Activated naive CD8-positive, alpha-beta T cell treated with anti-CD3 and anti-CD28 coated beads, Interleukin-2, amount 50 U/mL, for 24 hours (primary cell): Measurements from ENCODE around the gene LMTK2.

Experiments used
- ATAC-seq: fragments of 150-1000 bp; cut with Tn5 transposase; one replicate; pipeline ENCODE4 v1.10.0; 2021
- DNase-seq: peaks from one replicate; pipeline ENCODE4 v3.0.0; 2021
- H3K27ac Mint-ChIP-seq: one replicate; pipeline ENCODE4 v1.8.0; 2021; ENCODE audit warnings: mild to moderate bottlenecking, mixed read lengths
- H3K27me3 Mint-ChIP-seq: one replicate; pipeline ENCODE4 v1.8.0; 2021; ENCODE audit warnings: mixed read lengths
- H3K36me3 Mint-ChIP-seq: one replicate; pipeline ENCODE4 v1.8.0; 2021; ENCODE audit warnings: low read depth, mixed read lengths
- H3K4me1 Mint-ChIP-seq: one replicate; pipeline ENCODE4 v1.8.0; 2021; ENCODE audit warnings: mixed read lengths
- H3K4me3 Mint-ChIP-seq: one replicate; pipeline ENCODE4 v1.8.0; 2021; ENCODE audit warnings: mild to moderate bottlenecking, moderate library complexity, mixed read lengths
- H3K9me3 Mint-ChIP-seq: one replicate; pipeline ENCODE4 v1.8.0; 2021; ENCODE audit warnings: mixed read lengths

Gene LMTK2

DNA sequence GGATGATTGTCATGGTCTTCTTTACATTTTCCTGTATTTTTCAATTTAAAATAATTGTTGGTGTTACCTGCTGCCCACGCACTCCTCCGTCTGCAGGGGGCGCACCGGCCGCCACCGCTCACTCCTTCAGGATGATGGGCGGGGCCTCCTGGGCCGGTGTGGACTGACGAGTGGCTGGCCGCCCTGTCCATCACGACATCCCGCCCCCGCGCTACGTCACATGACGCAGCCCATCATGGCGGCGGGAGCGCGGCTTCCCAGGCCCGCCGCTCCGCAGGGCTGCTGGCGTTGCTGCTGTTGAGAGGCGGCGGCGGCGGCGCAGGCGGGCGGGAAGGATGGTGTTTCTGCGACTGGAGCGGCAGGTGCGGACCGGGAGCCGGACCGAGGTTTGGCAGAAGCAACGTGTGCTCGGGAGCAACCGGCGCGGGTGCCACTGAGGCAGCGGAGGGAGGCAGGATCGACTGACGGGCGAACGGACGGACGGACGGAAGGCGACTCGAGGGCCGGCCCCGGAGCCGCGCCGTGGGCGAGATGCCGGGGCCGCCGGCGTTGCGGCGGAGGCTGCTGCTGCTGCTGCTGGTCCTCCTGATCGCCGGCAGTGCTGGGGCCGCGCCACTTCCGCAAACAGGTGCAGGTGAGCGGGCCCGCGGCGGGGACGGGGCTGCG, at the start of gene LMTK2:
Gene LMTK2, plus strand, starts transcription at position 216 of the 666 bp plus-strand sequence. Its CDS starts 316 bp downstream, at position 532.
- ATAC-seq (peak; percentile 99), DNase-seq (peak; percentile 98)
- H3K4me1 Mint-ChIP-seq, result peaks cover 21% of the 10 kb centered on the region
- H3K27me3 Mint-ChIP-seq, result peaks cover 11% of the 10 kb centered on the region
- peak within 1 kb of the TSS; percentile 86 for H3K27ac Mint-ChIP-seq
- no peaks in the 10 kb centered on the region for H3K36me3 Mint-ChIP-seq
- peaks cover 5% of the 10 kb centered on the region for H3K9me3 Mint-ChIP-seq
- H3K4me3 Mint-ChIP-seq, result peak within 1 kb of the TSS; percentile 95

DNA sequence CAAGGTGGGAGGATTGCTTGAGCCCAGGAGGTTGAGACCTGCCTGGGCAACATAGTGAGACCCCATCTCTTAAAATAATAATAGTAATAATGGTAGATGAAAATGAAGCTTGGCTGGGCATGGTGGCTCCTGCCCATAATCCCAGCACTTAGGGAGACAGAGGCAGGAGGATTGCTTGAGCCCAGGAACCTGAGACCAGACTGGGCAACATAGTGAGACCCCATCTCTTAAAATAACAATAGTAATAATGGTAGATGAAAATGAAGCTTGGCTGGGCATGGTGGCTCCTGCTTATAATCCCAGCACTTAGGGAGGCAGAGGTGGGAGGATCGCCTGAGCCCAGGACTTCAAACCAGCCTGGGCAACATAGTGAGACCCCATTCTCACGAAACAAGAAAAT, 49.5 kb upstream of the LMTK2 start:
- Mint-ChIP-seq H3K27me3 (peaks cover 8% of the 10 kb centered on the region), H3K27ac (no peak overlapping the region), H3K4me1 (no peaks in the 10 kb centered on the region), H3K4me3 (no peak overlapping the region), H3K9me3 (no peaks in the 10 kb centered on the region), H3K36me3 (no peaks in the 10 kb centered on the region)
- DNase-seq (no peak), ATAC-seq (no peak)

DNA sequence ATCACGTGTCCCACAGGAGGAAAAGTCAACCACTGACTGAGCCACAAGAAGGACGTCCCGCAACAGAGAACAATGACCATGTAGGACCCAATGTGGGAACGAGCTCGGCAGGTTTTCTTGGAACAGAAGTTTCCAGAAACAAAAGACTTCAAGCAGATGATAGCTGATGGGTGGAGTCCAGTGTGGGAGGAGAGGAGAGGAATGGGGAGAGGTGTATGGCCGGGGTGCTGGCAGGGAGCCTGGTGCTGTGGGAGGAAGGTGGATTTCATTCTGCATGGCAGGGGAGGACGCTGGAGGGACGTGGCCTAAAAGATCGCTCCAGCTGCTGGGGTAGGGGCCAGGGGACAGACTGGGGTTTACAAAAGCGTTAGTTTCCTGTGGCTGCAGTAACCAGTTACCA, 48.5 kb upstream of the LMTK2 start:
- DNase-seq, result no peak
- peaks cover 9% of the 10 kb centered on the region for H3K27me3 Mint-ChIP-seq
- H3K4me1 Mint-ChIP-seq, result no peaks in the 10 kb centered on the region
- H3K9me3 Mint-ChIP-seq, result no peaks in the 10 kb centered on the region
- no peaks in the 10 kb centered on the region for H3K36me3 Mint-ChIP-seq
- ATAC-seq, result no peak
- H3K4me3 Mint-ChIP-seq, result no peak overlapping the region
- no peak overlapping the region for H3K27ac Mint-ChIP-seq

DNA sequence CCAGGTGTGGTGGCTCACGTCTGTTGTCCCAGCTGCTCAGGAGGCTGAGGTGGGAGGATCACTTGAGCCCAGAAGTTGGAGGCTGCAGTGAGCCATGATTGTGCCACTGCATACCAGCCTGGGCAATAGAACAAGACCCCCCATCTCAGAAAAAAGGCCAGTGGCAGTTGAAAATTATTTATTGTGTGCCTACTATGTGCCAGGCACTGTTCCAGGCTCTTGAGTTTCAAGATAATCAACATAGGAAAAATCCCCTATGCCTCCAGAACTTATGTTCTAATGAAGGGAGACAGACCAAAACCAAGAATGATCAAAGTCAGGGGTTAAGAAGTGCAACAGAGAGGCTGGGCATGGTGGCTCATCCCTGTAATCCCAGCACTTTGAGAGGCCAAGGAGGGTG, 42.4 kb upstream of the LMTK2 start:
- H3K27ac Mint-ChIP-seq, result no peak overlapping the region
- H3K9me3 Mint-ChIP-seq, result no peaks in the 10 kb centered on the region
- H3K4me1 Mint-ChIP-seq, result no peaks in the 10 kb centered on the region
- H3K27me3 Mint-ChIP-seq, result peaks cover 13% of the 10 kb centered on the region
- DNase-seq (no peak), ATAC-seq (no peak)
- H3K36me3 Mint-ChIP-seq, result no peaks in the 10 kb centered on the region
- H3K4me3 Mint-ChIP-seq, result no peak overlapping the region

DNA sequence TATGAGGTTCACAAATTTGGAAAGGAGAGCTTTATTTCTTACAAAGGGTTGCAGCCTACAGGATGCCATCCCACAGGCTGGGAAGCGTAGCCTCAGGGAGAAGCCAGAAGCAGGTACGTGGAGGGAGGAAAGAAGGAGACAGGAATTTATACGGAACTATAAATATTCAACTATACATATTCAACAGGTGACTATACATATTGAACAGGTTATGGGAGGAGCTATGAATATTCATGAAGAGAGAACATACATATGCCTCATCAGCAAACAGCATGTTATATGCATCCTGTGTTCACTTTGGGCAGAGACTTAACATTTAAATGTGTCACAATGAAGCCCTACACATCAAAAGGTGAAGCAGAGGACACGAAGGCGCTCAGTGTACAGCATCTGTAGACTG, 40.5 kb upstream of the LMTK2 start:
- no peaks in the 10 kb centered on the region for H3K4me1 Mint-ChIP-seq
- DNase-seq, result no peak
- H3K4me3 Mint-ChIP-seq, result no peak overlapping the region
- peaks cover 10% of the 10 kb centered on the region for H3K27me3 Mint-ChIP-seq
- no peak overlapping the region for H3K27ac Mint-ChIP-seq
- no peaks in the 10 kb centered on the region for H3K9me3 Mint-ChIP-seq
- no peak for ATAC-seq
- H3K36me3 Mint-ChIP-seq, result no peaks in the 10 kb centered on the region

DNA sequence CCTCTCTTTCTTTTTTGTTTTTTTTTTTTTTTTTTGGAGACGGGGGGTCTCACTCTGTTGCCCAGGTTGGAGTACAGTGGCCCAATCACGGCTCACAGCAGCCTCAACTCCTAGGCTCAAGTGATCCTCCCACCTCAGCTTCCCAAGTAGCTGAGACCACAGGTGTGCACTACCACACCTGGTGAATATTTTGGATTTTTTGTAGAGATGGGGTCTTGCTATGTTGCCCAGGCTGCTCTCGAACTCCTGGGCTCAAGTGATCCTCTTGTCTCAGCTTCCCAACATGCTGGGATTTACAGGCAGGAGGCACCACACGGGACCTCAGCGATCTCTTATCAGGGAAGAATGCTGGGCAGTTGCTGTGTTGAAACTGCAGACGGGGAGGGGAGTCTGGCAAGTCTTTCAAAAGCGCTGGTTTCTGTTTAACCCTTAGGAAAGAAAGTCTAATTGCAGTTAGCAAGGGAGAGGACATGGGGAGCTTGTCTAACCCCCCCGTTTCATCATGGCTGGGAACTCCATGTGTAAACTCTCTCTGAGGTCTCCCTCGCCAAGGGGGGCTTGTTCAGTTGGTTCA, 39.6 kb upstream of the LMTK2 start:
- DNase-seq (no peak), ATAC-seq (no peak)
- no peak overlapping the region for H3K4me3 Mint-ChIP-seq
- no peaks in the 10 kb centered on the region for H3K4me1 Mint-ChIP-seq
- no peaks in the 10 kb centered on the region for H3K36me3 Mint-ChIP-seq
- no peaks in the 10 kb centered on the region for H3K9me3 Mint-ChIP-seq
- H3K27ac Mint-ChIP-seq, result no peak overlapping the region
- H3K27me3 Mint-ChIP-seq, result peaks cover 10% of the 10 kb centered on the region

DNA sequence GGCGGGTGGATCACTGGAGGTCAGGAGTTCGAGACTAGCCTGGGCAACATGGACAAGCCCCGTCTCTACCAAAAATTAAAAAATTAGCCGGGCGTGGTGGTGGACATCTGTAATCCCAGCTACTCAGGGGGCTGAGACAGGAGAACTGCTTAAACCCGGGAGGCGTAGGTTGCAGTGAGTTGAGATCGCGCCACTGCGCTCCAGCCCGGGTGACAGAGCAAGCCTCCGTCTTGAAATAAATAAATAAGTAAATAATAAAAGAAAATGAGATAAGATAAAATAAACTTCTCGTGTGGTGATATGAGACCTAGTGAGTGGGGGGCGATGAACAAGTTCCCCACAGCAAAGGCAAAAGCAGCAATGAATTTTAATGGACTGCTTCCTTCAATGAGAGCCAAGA, 33.6 kb upstream of the LMTK2 start:
- peaks cover 3% of the 10 kb centered on the region for H3K27me3 Mint-ChIP-seq
- H3K36me3 Mint-ChIP-seq, result no peaks in the 10 kb centered on the region
- ATAC-seq, result no peak
- H3K4me3 Mint-ChIP-seq, result no peak overlapping the region
- H3K9me3 Mint-ChIP-seq, result no peaks in the 10 kb centered on the region
- H3K4me1 Mint-ChIP-seq, result no peaks in the 10 kb centered on the region
- no peak overlapping the region for H3K27ac Mint-ChIP-seq
- no peak for DNase-seq

DNA sequence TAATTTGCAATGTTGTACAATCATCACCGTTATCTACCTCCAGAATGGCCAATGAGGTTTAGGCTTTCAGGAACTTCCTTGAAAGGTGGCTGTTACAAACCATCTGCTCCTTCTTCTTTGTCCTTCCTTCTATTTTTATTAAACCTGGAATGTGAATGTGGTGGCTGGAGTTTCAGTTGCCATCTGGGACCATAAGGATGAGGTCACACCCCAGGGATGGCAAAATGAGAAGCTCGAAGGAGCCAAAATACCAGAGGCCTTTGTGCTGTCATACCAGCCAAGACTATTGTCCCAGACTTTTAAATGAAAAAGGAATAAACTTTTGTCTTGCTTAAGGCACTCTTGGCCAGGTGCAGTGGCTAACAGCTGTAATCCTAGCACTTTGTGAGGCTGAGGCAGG, 30.9 kb upstream of the LMTK2 start:
- ATAC-seq (no peak), DNase-seq (no peak)
- H3K27ac Mint-ChIP-seq, result no peak overlapping the region
- H3K27me3 Mint-ChIP-seq, result peaks cover 2% of the 10 kb centered on the region
- H3K9me3 Mint-ChIP-seq, result no peaks in the 10 kb centered on the region
- H3K4me3 Mint-ChIP-seq, result no peak overlapping the region
- H3K4me1 Mint-ChIP-seq, result no peaks in the 10 kb centered on the region
- H3K36me3 Mint-ChIP-seq, result no peaks in the 10 kb centered on the region

DNA sequence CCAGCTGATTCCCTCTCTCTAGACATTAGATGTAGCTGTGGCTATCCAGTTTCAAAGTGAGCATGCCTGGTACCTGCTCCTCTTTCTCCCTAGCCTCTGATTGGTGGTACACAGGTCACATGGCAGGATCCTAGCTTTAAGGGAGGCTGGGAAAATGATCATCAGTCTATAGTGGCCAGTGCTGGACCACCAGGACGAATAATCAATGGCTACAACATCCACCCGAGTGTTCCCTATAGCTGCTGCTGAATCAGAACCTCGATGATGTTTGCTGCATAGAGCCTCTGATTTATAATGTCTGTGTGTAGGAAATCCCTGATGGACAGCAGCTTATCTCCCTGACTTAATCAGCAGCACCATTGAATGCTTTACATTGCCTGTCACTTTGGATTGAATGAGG, 28.9 kb upstream of the LMTK2 start:
- H3K4me3 Mint-ChIP-seq, result no peak overlapping the region
- H3K27ac Mint-ChIP-seq, result no peak overlapping the region
- no peaks in the 10 kb centered on the region for H3K9me3 Mint-ChIP-seq
- ATAC-seq (no peak), DNase-seq (no peak)
- peaks cover 2% of the 10 kb centered on the region for H3K27me3 Mint-ChIP-seq
- H3K36me3 Mint-ChIP-seq, result no peaks in the 10 kb centered on the region
- H3K4me1 Mint-ChIP-seq, result no peaks in the 10 kb centered on the region

DNA sequence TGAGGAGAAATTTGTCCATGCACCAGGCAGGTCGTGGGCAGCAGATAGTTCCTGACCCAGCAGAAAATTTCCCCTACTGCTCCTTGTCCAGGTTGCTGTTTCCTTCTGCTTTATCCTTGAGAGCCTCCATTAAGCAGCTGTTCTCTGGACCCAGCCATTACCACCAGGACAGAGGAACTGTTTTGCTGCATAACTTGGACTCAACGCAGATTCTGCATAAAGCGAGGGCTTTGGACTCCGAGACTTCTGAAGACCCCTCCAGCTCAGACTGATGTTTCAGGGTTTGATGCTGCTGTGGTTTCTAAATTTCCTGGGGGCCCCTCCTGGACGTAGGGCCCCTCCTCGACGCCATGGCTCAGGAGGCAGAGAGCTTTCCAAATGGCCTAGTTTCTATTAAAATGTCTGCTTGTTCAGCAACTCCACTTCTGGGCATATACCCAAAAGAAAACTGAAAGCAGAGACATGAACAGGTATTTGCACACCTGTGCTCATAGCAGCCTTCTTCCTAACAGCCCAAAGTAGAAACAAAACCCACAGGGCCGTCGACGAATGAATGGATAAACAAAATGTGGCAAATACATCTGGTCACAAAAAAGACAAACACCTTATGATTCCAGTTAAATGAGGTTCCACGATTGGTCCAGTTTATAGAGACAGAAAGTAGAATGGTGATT, 28.3 kb upstream of the LMTK2 start:
- H3K27ac Mint-ChIP-seq, result no peak overlapping the region
- DNase-seq, result no peak
- no peak overlapping the region for H3K4me3 Mint-ChIP-seq
- no peaks in the 10 kb centered on the region for H3K9me3 Mint-ChIP-seq
- ATAC-seq, result no peak
- H3K36me3 Mint-ChIP-seq, result no peaks in the 10 kb centered on the region
- H3K27me3 Mint-ChIP-seq, result peaks cover 2% of the 10 kb centered on the region
- no peaks in the 10 kb centered on the region for H3K4me1 Mint-ChIP-seq

DNA sequence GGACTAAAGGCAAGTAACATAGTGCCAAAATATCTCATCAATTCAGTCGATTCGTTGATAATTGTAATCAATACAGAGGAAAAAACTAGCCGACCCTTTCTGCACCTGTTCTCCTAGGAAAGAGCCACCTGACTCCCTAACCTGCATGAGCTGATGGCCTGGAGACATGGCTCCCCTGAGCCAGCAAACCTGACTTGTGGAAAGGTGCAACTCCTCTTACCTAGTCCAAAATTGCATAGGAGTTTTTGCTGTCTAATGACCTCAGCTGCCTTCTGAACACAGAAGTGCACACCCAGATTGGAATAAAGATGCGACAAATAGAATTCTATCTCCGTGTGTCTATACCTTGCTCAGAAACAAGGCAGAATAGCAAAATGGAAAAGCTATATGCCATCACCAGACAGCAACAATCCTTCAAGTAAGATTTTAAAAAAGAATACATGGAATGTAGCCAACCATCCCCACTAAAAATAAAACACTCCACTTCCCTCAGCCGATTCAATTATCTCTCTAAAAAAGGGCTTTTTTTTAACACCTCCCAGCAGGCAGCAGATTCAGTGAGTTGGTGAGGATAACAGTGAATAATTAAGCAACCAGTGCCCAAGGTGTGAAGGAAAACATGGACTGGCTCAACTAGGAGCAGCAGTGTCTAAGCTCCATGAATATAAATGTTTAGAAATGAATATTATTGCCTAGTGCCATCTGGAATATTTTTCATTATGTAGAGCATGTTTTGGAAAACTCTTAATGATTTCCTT, 26.6 kb upstream of the LMTK2 start:
- Mint-ChIP-seq H3K9me3 (no peaks in the 10 kb centered on the region), H3K4me1 (no peaks in the 10 kb centered on the region), H3K27ac (no peak overlapping the region), H3K4me3 (no peak overlapping the region), H3K27me3 (peaks cover 2% of the 10 kb centered on the region), H3K36me3 (no peaks in the 10 kb centered on the region)
- ATAC-seq (no peak), DNase-seq (no peak)

DNA sequence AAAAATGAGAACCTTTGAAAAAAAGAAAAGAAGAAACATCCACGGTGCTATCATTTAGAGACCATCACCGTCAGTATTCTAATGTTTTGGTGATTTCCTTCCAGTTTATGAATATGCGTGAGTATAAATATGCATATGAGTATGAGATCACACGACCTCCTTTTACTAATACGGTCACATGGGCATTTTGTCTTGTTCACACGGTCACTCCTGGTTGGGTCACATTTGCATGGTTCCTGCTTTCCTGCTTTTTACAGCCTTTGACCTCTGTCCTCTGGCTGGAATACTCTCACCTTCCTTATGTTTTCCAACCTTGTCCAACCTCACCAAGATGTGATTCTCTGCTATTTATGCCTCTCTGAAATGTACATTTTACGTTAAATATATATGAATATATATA, 25.3 kb upstream of the LMTK2 start:
- H3K27me3 Mint-ChIP-seq, result peaks cover 2% of the 10 kb centered on the region
- H3K4me1 Mint-ChIP-seq, result no peaks in the 10 kb centered on the region
- no peak for ATAC-seq
- no peak overlapping the region for H3K27ac Mint-ChIP-seq
- no peaks in the 10 kb centered on the region for H3K9me3 Mint-ChIP-seq
- DNase-seq, result no peak
- H3K4me3 Mint-ChIP-seq, result no peak overlapping the region
- no peaks in the 10 kb centered on the region for H3K36me3 Mint-ChIP-seq

DNA sequence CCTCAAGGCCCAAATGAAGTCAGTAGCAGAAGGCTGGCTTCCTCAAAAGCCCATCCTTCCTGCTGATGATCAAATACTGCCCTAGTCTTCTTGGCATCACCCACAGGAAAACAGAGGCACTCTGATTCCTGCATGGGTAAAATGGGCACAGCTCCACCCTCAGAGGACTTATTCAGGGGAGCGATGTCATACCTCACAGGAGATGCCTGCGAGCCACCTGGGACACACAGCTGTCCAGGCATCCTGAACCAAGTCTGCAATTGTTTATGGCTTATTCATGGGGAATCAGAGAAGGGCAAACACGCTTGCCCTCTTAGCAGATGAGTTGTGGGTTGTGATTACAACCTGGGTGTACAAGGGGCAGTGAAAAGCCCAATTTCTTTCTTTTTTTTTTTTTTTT, 22.0 kb upstream of the LMTK2 start:
- H3K4me1 Mint-ChIP-seq, result no peaks in the 10 kb centered on the region
- H3K9me3 Mint-ChIP-seq, result no peaks in the 10 kb centered on the region
- ATAC-seq, result no peak
- no peaks in the 10 kb centered on the region for H3K27me3 Mint-ChIP-seq
- no peak overlapping the region for H3K4me3 Mint-ChIP-seq
- no peak overlapping the region for H3K27ac Mint-ChIP-seq
- H3K36me3 Mint-ChIP-seq, result no peaks in the 10 kb centered on the region
- no peak for DNase-seq

DNA sequence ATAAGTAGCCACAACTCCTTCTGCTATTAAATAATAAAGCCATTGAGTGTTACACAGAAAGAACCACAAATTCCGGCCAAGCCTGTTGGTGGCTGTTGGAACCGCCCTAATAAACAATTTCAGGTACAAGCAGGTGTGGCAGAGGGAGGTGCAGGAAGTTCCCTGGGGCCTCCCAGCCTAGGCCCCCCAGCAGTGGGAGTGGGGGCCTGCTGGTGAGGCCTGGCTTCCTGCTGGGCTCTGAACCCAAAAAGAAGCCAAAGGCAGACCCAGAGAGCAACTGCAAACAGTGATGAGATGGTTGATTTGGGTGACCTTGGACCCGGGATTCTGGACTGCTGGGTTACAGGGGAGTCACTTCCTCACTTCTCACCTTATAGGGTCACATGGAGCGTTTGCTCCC, 21.0 kb upstream of the LMTK2 start:
- Mint-ChIP-seq H3K4me1 (no peaks in the 10 kb centered on the region), H3K27me3 (no peaks in the 10 kb centered on the region), H3K27ac (no peak overlapping the region), H3K4me3 (no peak overlapping the region), H3K9me3 (no peaks in the 10 kb centered on the region), H3K36me3 (no peaks in the 10 kb centered on the region)
- no peak for DNase-seq
- ATAC-seq, result no peak

DNA sequence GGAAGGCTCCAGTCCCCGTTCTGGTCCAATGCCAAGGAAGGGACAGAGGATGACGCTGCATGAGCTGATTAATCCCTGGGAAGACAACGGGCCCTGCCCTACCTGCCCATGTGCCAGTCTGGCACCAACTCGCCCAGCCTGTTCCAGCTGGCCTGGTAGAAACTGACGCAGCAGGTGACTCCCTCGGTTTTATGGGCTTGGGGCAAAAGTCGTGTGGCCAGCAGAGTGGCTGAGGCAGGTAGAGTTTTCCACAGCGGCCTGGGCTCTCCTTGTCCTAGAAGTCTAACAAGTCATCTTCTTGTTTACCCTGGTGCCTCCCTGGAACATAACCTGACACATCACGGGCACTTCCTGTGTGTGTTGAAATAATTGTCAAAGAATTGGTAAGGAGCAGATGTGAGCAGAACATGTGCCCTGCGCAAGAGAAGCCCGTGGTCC, 20.4 kb upstream of the LMTK2 start:
- no peak overlapping the region for H3K27ac Mint-ChIP-seq
- peaks cover 3% of the 10 kb centered on the region for H3K27me3 Mint-ChIP-seq
- H3K9me3 Mint-ChIP-seq, result no peaks in the 10 kb centered on the region
- DNase-seq, result no peak
- ATAC-seq, result no peak
- no peaks in the 10 kb centered on the region for H3K36me3 Mint-ChIP-seq
- no peak overlapping the region for H3K4me3 Mint-ChIP-seq
- no peaks in the 10 kb centered on the region for H3K4me1 Mint-ChIP-seq
